PC-3 (cell line): Measurements from ENCODE around the gene PCDH15. TPM values are rescaled to one million over a fixed set of nuclear protein-coding genes. Genes with fewer than 3 reads are reported as not detected.
A peak's percentile ranks its signal among the peaks of the same experiment; 100 is the strongest.

Experiments used
- ATAC-seq: fragments of 200-7000 bp; cut with Tn5 transposase; 2 replicates; pipeline ENCODE4 v1.9.1; 2020; ENCODE audit warnings: mild to moderate bottlenecking, moderate library complexity
- BruUV-seq: library from RNA; stranded (reverse); fragments of 400-500 nt; replicated peaks from 2 replicates; lab custom pipeline; 2021; lab: Mats Ljungman, UMichigan
- CTCF ChIA-PET: fragments of 300-600 bp; sonication (Branson Sonifier 250); formaldehyde crosslinking; loops from one replicate; lab custom pipeline; 2022; ENCODE audit warnings: antibody characterized with exemption; lab: Charles Lee
- POLR2A ChIA-PET: fragments of 300-600 bp; sonication (Branson Sonifier 250); formaldehyde crosslinking; loops from one replicate; lab custom pipeline; 2022; ENCODE audit warnings: antibody characterized with exemption; ENCODE audit not compliant: unreplicated experiment; lab: Charles Lee
- DNase-seq: peaks from one replicate; pipeline ENCODE4 v3.0.0-alpha.2; 2015
- H2AFZ ChIP-seq: fragments of 300-600 bp; sonication (generic); 2 replicates; pipeline ENCODE4 v1.6.0; 2016; ENCODE audit warnings: antibody characterized with exemption, low read length
- H3F3A ChIP-seq: fragments of 300-600 bp; sonication (generic); one replicate; pipeline ENCODE4 v1.6.0; 2017; ENCODE audit warnings: antibody characterized with exemption, low read length, control low read depth, mild to moderate bottlenecking; ENCODE audit not compliant: unreplicated experiment
- H3K27ac ChIP-seq: fragments of 300-600 bp; sonication (generic); 2 replicates; pipeline ENCODE4 v1.5.1; 2016; ENCODE audit warnings: mild to moderate bottlenecking, low read length
- H3K27me3 ChIP-seq: fragments of 300-600 bp; sonication (generic); 2 replicates; pipeline ENCODE4 v1.6.1; 2016; ENCODE audit warnings: low read length, mixed read lengths
- H3K36me3 ChIP-seq: fragments of 300-600 bp; sonication (generic); 2 replicates; pipeline ENCODE4 v1.6.1; 2016; ENCODE audit warnings: low read depth, mixed run types, low read length, mixed read lengths
- H3K4me1 ChIP-seq: fragments of 300-600 bp; sonication (generic); 2 replicates; pipeline ENCODE4 v1.5.1; 2016; ENCODE audit warnings: low read length; ENCODE audit not compliant: insufficient read depth
- H3K4me2 ChIP-seq: fragments of 300-600 bp; sonication (generic); 2 replicates; pipeline ENCODE4 v1.6.0; 2016; ENCODE audit warnings: low read length
- H3K4me3 ChIP-seq: fragments of 300-600 bp; sonication (generic); 2 replicates; pipeline ENCODE4 v1.5.1; 2016; ENCODE audit warnings: mild to moderate bottlenecking, low read length, mixed read lengths
- H3K79me2 ChIP-seq: fragments of 300-600 bp; sonication (generic); 2 replicates; pipeline ENCODE4 v1.6.1; 2017; ENCODE audit warnings: low read length, mixed read lengths
- H3K9ac ChIP-seq: fragments of 300-600 bp; sonication (generic); 2 replicates; pipeline ENCODE4 v1.6.0; 2016; ENCODE audit warnings: mild to moderate bottlenecking, low read length
- H3K9me2 ChIP-seq: fragments of 300-600 bp; sonication (generic); replicated peaks from 2 replicates; pipeline ENCODE4 v1.6.1; 2016; ENCODE audit warnings: mixed run types, low read length, mixed read lengths
- H3K9me3 ChIP-seq: fragments of 300-600 bp; sonication (generic); 2 replicates; pipeline ENCODE4 v1.6.1; 2016; ENCODE audit warnings: low read length, mixed read lengths
- H4K20me1 ChIP-seq: fragments of 300-600 bp; sonication (generic); 2 replicates; pipeline ENCODE4 v1.6.1; 2016; ENCODE audit warnings: low read length, mixed read lengths
- CTCF ChIP-seq: fragments of 300-600 bp; sonication (generic); conservative IDR thresholded peaks from 2 replicates; pipeline ENCODE4 v1.5.1; 2017; ENCODE audit warnings: antibody characterized with exemption, low read depth, mild to moderate bottlenecking, low read length
- EZH2 ChIP-seq: fragments of 300-600 bp; sonication (generic); IDR thresholded peaks from one replicate; pipeline ENCODE4 v1.6.1; 2017; ENCODE audit warnings: antibody characterized with exemption, mild to moderate bottlenecking, low read length; ENCODE audit not compliant: unreplicated experiment
- EZH2phosphoT487 ChIP-seq: fragments of 300-600 bp; sonication (generic); IDR thresholded peaks from 2 replicates; pipeline ENCODE4 v1.6.1; 2018; ENCODE audit warnings: mild to moderate bottlenecking, antibody characterized with exemption, low read length, borderline replicate concordance
- intact Hi-C: fragments of 100-400 bp; cut with micrococcal nuclease; formaldehyde crosslinking; loops from 2 replicates; pipeline ENCODE4 v1.9.0; 2023
- total RNA-seq: library from RNA; depleted of rRNA; stranded (reverse); fragments of >200 nt; gene quantifications from 2 replicates; pipeline ENCODE4 v1.2.3, GENCODE V29; 2014

The PCDH15 gene
- total RNA-seq, 1 experiment from 2014 or later: not detected

- BruUV-seq: no TSS peak
- no peak overlapping the region for H3K9ac ChIP-seq
- no peak overlapping the region for H2AFZ ChIP-seq
- DNase-seq (no peak), ATAC-seq (no peak)
- H3K36me3 ChIP-seq: no peaks in the 10 kb centered on the region
- no peaks in the 10 kb centered on the region for H4K20me1 ChIP-seq
- intact Hi-C loops: no loop called here
- no peaks in the 10 kb centered on the region for H3K9me2 ChIP-seq
- H3K4me2 ChIP-seq: no peak overlapping the region
- CTCF ChIA-PET: no interaction called here
- no peaks in the 10 kb centered on the region for H3K79me2 ChIP-seq
- no peaks in the 10 kb centered on the region for H3F3A ChIP-seq
- POLR2A ChIA-PET: no interaction called here
- H3K4me3 ChIP-seq: no peak overlapping the region
- no peak overlapping the region for H3K27ac ChIP-seq
- no peaks in the 10 kb centered on the region for H3K4me1 ChIP-seq
- no peaks in the 10 kb centered on the region for H3K27me3 ChIP-seq
- no peak for TF ChIP-seq EZH2
- TF ChIP-seq CTCF: no peak
- no peak for TF ChIP-seq EZH2phosphoT487
- H3K9me3 ChIP-seq: no peaks in the 10 kb centered on the region
Measured at GRCh38 chr10:54758791-54759190, 42.2 kb downstream of the PCDH15 start.

GRCh38 chr10:54749623-54750022, 51.4 kb downstream of the PCDH15 start:
- H3K79me2 ChIP-seq: no peaks in the 10 kb centered on the region
- no peaks in the 10 kb centered on the region for H4K20me1 ChIP-seq
- no peaks in the 10 kb centered on the region for H3K9me3 ChIP-seq
- no peak overlapping the region for H3K4me2 ChIP-seq
- no peak for DNase-seq
- H3F3A ChIP-seq: no peaks in the 10 kb centered on the region
- POLR2A ChIA-PET: no interaction called here
- H3K9ac ChIP-seq: no peak overlapping the region
- no peaks in the 10 kb centered on the region for H3K36me3 ChIP-seq
- CTCF ChIA-PET: no interaction called here
- no peaks in the 10 kb centered on the region for H3K4me1 ChIP-seq
- BruUV-seq: no TSS peak
- H3K9me2 ChIP-seq: no peaks in the 10 kb centered on the region
- no peak overlapping the region for H3K4me3 ChIP-seq
- no peak for ATAC-seq
- peak overlapping the region; percentile 9; the same call in 1 of the 2 replicates for H2AFZ ChIP-seq
- intact Hi-C loops: no loop called here
- no peak overlapping the region for H3K27ac ChIP-seq
- TF ChIP-seq EZH2: no peak
- no peak for TF ChIP-seq EZH2phosphoT487
- no peak for TF ChIP-seq CTCF
- H3K27me3 ChIP-seq: no peaks in the 10 kb centered on the region

GRCh38 chr10:54745436-54745835, 55.6 kb downstream of the PCDH15 start:
- ATAC-seq: no peak

More at GRCh38 chr10:54745436-54745835, 55.6 kb downstream of the PCDH15 start:
- Histone ChIP-seq H3K4me1 (no peaks in the 10 kb centered on the region), H3K27me3 (no peaks in the 10 kb centered on the region), H3K9me3 (no peaks in the 10 kb centered on the region), H3K79me2 (no peaks in the 10 kb centered on the region), H3K27ac (no peak overlapping the region), H3K4me2 (no peak overlapping the region), H3K9ac (no peak overlapping the region), H3F3A (no peaks in the 10 kb centered on the region), H2AFZ (no peak overlapping the region), H3K4me3 (no peak overlapping the region), H4K20me1 (no peaks in the 10 kb centered on the region), H3K9me2 (no peaks in the 10 kb centered on the region), H3K36me3 (no peaks in the 10 kb centered on the region)
- DNase-seq: no peak
- ChIA-PET POLR2A (no interaction called here), CTCF (no interaction called here)
- intact Hi-C loops: no loop called here
- no TSS peak for BruUV-seq
- no peak for TF ChIP-seq CTCF
- no peak for TF ChIP-seq EZH2phosphoT487
- TF ChIP-seq EZH2: no peak
